Ascending aorta (tissue), 2 donors: ENCODE results near the gene NEAT1. TPM values are rescaled to one million over a fixed set of nuclear protein-coding genes. Genes with fewer than 3 reads are reported as not detected.

Experiments used
- DNase-seq, 2 donors: peaks; one replicate each; pipeline ENCODE4 v3.0.0-alpha.2; 2019; ENCODE audit warnings: low spot score in 2 of 2
- H3K27ac ChIP-seq, 2 donors: fragments of 200-600 bp; sonication (generic); one replicate each; pipeline ENCODE4 v1.5.1; 2016 to 2017; ENCODE audit warnings: mild to moderate bottlenecking in 1 of 2
- H3K27me3 ChIP-seq: fragments of 200-600 bp; sonication (generic); one replicate; pipeline ENCODE4 v1.5.1; 2017
- H3K36me3 ChIP-seq, 2 donors: fragments of 200-600 bp; sonication (generic); one replicate each; pipeline ENCODE4 v1.5.1; 2016
- H3K4me1 ChIP-seq, 2 donors: fragments of 200-600 bp; sonication (generic); one replicate each; pipeline ENCODE4 v1.5.1; 2016 to 2017; ENCODE audit warnings: mild to moderate bottlenecking in 1 of 2
- H3K4me3 ChIP-seq, 2 donors: fragments of 200-600 bp; sonication (generic); one replicate each; pipeline ENCODE4 v1.5.1; 2016 to 2017; ENCODE audit warnings: mild to moderate bottlenecking in 1 of 2
- H3K9me3 ChIP-seq, 2 donors: fragments of 200-600 bp; sonication (generic); one replicate each; pipeline ENCODE4 v1.5.1; 2016
- intact Hi-C: fragments of 100-400 bp; cut with DNase I; formaldehyde crosslinking; loops from one replicate; pipeline ENCODE4 v1.15.1; 2023
- total RNA-seq: library from RNA; depleted of rRNA; stranded (reverse); fragments of >200 nt; gene quantifications from one replicate; pipeline ENCODE4 v1.1.0, GENCODE V29; 2016
- TF ChIP-seq, protein P1 (sequence below), 3 experiments: fragments of 200-600 bp in 2 of 3; fragments of 450-650 bp in 1 of 3; sonication (generic) in 2 of 3; IDR thresholded peaks; one replicate each; pipeline ENCODE4 v1.5.1; 2016 to 2019; ENCODE audit warnings: antibody characterized with exemption in 3 of 3, mild to moderate bottlenecking in 1 of 3, moderate library complexity in 1 of 3

NEAT1 gene
- total RNA-seq, 1 donor from 2014 or later = 180 TPM

DNA sequence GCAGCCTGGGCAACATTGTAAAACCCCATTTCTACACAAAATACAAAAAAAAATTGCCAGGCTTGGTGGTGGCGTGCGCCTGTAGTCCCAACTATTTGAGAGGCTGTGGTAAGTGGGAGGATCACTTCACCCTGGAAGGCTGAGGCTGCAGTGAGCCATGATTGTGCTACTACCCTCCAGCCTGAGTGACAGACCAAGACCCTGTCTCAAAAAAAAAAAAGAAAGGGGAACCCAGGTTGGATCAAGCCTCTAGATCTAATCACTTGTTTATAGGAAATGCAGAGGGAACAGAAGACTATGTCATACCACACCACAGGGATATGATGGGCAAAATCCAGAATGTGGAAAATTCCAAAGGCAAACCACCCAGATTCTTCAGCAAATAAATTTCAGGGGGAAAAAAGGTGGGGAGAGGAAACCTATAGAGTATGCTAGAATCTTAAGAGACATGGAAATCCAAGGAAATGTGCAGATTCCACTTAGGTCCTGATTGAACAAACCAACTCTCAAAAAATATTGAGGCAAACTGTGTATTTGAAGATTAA is 59.8 kb downstream of the NEAT1 start:
- peak overlapping the region; percentile 97 to 98 for H3K27ac ChIP-seq
- H3K9me3 ChIP-seq = no peaks in the 10 kb centered on the region
- no peaks in the 10 kb centered on the region for H3K27me3 ChIP-seq
- H3K36me3 ChIP-seq = no peaks in the 10 kb centered on the region
- no peak for DNase-seq
- TF ChIP-seq, protein P1, sequence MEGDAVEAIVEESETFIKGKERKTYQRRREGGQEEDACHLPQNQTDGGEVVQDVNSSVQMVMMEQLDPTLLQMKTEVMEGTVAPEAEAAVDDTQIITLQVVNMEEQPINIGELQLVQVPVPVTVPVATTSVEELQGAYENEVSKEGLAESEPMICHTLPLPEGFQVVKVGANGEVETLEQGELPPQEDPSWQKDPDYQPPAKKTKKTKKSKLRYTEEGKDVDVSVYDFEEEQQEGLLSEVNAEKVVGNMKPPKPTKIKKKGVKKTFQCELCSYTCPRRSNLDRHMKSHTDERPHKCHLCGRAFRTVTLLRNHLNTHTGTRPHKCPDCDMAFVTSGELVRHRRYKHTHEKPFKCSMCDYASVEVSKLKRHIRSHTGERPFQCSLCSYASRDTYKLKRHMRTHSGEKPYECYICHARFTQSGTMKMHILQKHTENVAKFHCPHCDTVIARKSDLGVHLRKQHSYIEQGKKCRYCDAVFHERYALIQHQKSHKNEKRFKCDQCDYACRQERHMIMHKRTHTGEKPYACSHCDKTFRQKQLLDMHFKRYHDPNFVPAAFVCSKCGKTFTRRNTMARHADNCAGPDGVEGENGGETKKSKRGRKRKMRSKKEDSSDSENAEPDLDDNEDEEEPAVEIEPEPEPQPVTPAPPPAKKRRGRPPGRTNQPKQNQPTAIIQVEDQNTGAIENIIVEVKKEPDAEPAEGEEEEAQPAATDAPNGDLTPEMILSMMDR (IDR thresholded peaks at IDR 0.05) = no peak
- peaks cover 22 to 70% of the 10 kb centered on the region in 2 donors for H3K4me1 ChIP-seq
- intact Hi-C loops = no loop called here
- no peak overlapping the region for H3K4me3 ChIP-seq

DNA sequence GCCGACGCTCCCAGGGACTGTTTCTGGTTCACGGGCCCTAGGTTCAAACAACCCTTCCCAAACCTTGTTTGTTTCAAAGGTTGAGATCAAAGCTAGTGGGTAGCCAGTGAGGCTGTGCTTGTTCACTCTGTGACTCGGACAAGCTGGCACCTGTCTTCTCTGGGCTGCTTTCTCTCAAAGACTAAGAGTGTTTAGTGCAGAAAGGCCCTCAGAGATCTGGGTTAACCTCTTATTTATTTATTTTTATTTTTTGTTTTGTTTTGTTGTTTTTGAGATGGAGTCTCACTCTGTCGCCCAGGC is 63.3 kb downstream of the NEAT1 start:
- Histone ChIP-seq H3K36me3 (no peaks in the 10 kb centered on the region), H3K9me3 (no peaks in the 10 kb centered on the region), H3K27me3 (no peaks in the 10 kb centered on the region), H3K4me3 (no peak overlapping the region), H3K4me1 (peaks cover 40 to 72% of the 10 kb centered on the region in 2 donors), H3K27ac (peak overlapping the region; percentile 97 to 98)
- intact Hi-C loops = no loop called here
- TF ChIP-seq, protein P1 (IDR thresholded peaks at IDR 0.05) = no peak
- no peak for DNase-seq

DNA sequence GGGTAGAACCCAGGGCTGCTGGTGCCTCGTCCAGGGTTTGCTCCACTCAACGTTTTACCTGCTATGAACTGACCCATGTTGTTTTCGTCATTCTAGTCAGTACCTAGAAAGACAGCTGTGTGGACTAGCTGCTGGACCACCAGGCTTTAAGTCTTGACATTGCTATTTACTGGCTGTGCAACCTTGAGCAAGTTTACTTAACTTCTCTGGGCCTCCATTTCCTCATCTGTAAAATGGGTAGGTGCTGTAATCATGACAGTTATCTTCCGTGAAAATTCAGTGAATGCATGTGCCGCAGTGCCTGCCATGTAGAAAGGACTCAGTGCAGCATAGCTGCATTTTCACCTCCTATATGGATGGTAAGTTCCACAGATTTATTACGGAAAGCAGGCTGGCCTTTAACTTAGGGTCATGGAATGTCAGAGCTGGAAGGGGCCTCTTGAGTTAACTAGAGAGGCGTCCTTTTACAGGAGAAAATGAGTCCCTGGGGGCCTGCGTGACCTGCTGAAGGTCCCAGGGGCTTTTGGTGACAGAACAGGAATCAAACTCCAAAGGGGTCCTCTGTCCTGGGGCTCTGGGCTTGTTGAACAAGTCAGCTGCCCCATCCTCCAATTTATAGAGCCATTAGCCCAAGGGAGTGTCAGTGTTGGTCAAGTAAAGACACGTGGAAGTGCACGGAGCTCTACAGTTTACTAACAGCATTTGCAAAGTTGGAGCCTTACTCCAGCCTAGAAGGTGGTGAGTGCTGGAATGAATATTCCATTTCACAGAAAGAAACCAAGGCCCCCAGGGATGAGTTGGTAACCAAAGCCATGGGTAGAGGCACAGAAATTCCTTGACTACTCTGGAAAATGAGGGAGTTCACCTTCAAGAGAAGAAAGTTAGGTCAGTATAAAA is 64.2 kb downstream of the NEAT1 start:
- H3K4me3 ChIP-seq = peak overlapping the region in 1 of 2 donors; percentile 21
- DNase-seq = no peak
- H3K9me3 ChIP-seq = no peaks in the 10 kb centered on the region
- no peaks in the 10 kb centered on the region for H3K27me3 ChIP-seq
- intact Hi-C loops = loop anchor here (1.0 kb wide), 1 partner anchor 8 kb away; no protein-coding TSS in a partner anchor
- peak overlapping the region; percentile 97 to 98 for H3K27ac ChIP-seq
- H3K36me3 ChIP-seq = no peaks in the 10 kb centered on the region
- H3K4me1 ChIP-seq = peaks cover 48 to 73% of the 10 kb centered on the region in 2 donors
- TF ChIP-seq, protein P1 (IDR thresholded peaks at IDR 0.05) = no peak

DNA sequence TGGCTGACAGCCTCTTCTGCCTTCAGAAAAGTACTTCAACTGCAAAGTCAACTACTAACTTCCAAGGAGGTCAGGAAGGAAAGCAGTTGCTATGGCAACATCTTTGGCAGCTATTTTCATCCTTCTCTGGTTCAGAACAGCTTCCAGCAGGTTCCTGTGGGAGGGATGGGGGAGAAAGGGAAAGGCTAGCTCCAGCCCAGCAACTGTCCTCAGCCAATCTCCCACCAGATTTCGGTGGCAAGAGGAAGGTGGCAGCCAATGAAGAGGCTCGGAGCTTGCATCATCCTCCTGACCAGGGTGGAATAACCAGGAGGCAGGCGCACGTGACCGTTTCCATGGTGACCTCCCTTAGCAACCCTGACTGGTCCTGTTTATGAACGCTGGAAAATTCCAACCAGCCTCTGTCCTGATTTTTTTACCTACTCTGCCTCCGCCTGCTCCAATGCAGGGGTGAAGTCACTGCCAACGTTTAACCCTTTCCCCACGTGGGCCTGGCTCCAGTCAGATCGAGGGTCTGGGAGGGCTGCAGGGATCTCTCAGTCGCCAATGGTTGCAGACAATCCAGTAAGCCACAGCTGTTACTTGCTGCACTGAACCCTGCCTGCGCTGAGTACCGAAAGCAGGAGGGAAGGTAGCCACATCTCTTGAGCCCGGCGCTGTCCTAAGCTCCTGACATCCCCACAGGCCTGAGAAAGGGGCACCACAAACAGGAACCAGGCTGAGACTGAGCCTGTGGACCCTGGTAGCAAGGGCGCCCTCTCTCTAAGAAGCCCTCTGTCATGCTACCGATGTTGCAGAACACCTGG is 65.1 kb downstream of the NEAT1 start:
- peak overlapping the region; percentile 42 to 51 for H3K4me3 ChIP-seq
- peak overlapping the region; percentile 97 to 99 for H3K27ac ChIP-seq
- TF ChIP-seq, protein P1 (IDR thresholded peaks at IDR 0.05) = no peak
- no peaks in the 10 kb centered on the region for H3K36me3 ChIP-seq
- intact Hi-C loops = loop anchor here (1.0 kb wide), 1 partner anchor 8 kb away; no protein-coding TSS in a partner anchor
- H3K27me3 ChIP-seq = no peaks in the 10 kb centered on the region
- peaks cover 50 to 75% of the 10 kb centered on the region in 2 donors for H3K4me1 ChIP-seq
- no peaks in the 10 kb centered on the region for H3K9me3 ChIP-seq
- peak; percentile 99 to 100 for DNase-seq

DNA sequence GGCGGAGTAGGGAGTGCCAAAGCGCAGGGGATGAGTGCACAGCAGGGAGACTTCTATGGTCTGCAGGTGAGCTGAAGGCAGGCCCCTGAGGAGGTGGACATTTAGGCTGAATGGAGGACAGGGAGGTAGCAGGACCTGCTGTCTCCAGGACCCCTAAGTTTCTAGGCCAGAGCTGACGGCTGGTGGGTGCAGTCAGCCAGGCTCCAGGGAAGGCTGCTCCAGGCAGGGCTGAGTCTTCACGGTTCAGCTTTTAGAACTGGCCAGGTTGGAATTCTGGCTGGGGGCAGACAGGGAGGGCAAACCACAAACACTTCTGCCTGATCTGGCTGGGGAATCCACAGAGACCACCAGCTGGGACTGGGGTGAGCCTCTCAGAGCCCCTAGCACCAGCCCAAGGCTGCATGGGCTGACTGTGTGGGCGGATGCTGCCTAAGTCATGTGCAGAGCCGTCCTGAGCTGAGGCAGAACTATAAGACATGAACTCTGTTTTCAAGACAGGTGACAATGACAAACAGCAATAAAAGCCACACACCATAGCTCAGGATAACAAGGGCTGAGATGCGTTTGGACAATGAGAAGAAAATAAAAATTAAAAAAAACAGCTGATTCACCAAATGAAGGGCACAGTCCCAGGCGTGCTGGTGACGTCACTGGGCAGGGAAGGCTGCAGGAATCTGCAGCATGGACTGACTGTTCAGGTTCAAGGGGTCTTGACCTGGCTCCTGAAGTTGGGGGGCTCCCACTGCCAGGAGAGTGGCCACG is 65.9 kb downstream of the NEAT1 start:
- intact Hi-C loops = no loop called here
- DNase-seq = peak in 1 of 2 donors; percentile 89
- H3K4me1 ChIP-seq = peaks cover 55 to 83% of the 10 kb centered on the region in 2 donors
- H3K27ac ChIP-seq = peak overlapping the region; percentile 92 to 99
- TF ChIP-seq, protein P1 (IDR thresholded peaks at IDR 0.05) = no peak
- no peaks in the 10 kb centered on the region for H3K27me3 ChIP-seq
- no peaks in the 10 kb centered on the region for H3K9me3 ChIP-seq
- H3K4me3 ChIP-seq = peak overlapping the region; percentile 42 to 51
- no peaks in the 10 kb centered on the region for H3K36me3 ChIP-seq
